Activated naive CD8-positive, alpha-beta T cell treated with anti-CD3 and anti-CD28 coated beads, Interleukin-2, amount 10 ng/mL, durations not matched to agents 7 days and 5 days (primary cell): ENCODE measurements around the gene CPXM2. TPM values are rescaled to one million over a fixed set of nuclear protein-coding genes. Genes with fewer than 3 reads are reported as not detected.

Source experiments
- ATAC-seq: fragments of 150-1000 bp; cut with Tn5 transposase; one replicate; pipeline ENCODE4 v1.10.0; 2021; ENCODE audit warnings: low read depth, moderate library complexity
- POLR2A ChIA-PET: fragments of 350-600 bp; sonication (Branson Sonifier 250); formaldehyde crosslinking; loops from one replicate; lab custom pipeline; 2021; ENCODE audit warnings: antibody characterized with exemption; lab: Charles Lee
- DNase-seq: peaks from one replicate; pipeline ENCODE4 v3.0.0; 2021
- H3K27ac Mint-ChIP-seq: one replicate; pipeline ENCODE4 v1.8.0; 2022; ENCODE audit warnings: mild to moderate bottlenecking, mixed read lengths
- H3K27me3 Mint-ChIP-seq: one replicate; pipeline ENCODE4 v1.8.0; 2022; ENCODE audit warnings: mild to moderate bottlenecking, moderate library complexity, mixed read lengths
- H3K36me3 Mint-ChIP-seq: one replicate; pipeline ENCODE4 v1.8.0; 2021; ENCODE audit warnings: mild to moderate bottlenecking, mixed read lengths
- H3K4me1 Mint-ChIP-seq: one replicate; pipeline ENCODE4 v1.8.0; 2021; ENCODE audit warnings: mixed read lengths
- H3K4me3 Mint-ChIP-seq: one replicate; pipeline ENCODE4 v1.8.0; 2022; ENCODE audit warnings: mild to moderate bottlenecking, moderate library complexity, mixed read lengths
- H3K9me3 Mint-ChIP-seq: one replicate; pipeline ENCODE4 v1.8.0; 2021; ENCODE audit warnings: mixed read lengths
- total RNA-seq, 2 experiments: library from RNA; stranded (reverse); gene quantifications; one replicate each; pipeline ENCODE4 v1.2.3, GENCODE V29; 2021

The CPXM2 gene
- total RNA-seq, 2 experiments from 2014 or later: not detected

DNA sequence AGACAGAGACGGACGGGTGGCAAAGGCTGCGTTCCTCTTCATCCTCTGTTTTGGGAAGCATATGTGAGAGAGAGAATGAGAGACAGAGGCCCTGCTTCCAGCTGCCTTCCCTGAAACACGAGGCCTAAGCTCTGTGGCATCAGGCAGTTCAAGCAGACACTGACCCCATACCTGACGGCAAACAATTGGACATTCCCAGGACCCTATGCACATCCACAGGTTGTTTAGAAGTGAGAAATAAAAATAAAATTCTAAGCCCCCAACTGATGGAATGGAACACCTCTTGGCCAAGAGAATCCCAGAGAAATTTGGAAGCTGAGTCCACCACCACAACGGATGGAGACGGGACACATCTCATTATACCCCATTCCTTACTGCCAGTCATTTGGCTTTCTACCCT lies 105.3 kb downstream of the CPXM2 start:
- Mint-ChIP-seq H3K9me3 (peaks cover 6% of the 10 kb centered on the region), H3K4me1 (no peaks in the 10 kb centered on the region), H3K27me3 (peaks cover 16% of the 10 kb centered on the region), H3K27ac (no peak overlapping the region), H3K4me3 (no peak overlapping the region), H3K36me3 (no peaks in the 10 kb centered on the region)
- POLR2A ChIA-PET: no interaction called here
- no peak for DNase-seq
- no peak for ATAC-seq

DNA sequence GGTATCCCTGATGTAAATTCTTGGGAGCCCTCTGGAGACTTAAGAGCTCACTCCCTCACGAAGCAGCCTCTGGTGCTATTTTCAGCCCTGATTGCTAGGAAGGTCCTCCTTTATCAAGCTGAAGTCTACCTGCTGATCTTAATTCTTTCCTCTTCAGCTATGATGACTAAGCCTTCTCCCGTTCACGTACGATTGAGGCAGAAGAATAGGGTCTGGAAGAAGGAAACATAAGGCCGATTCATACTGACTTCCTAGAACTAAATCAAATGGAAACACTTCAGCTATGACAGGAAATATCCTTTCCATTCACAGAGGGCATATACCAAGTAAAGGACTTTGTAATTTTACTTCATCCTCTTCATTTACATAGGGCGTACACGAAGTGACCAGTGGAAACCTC lies 107.0 kb downstream of the CPXM2 start:
- ATAC-seq (no peak), DNase-seq (no peak)
- H3K27me3 Mint-ChIP-seq: peaks cover 20% of the 10 kb centered on the region
- H3K36me3 Mint-ChIP-seq: no peaks in the 10 kb centered on the region
- H3K27ac Mint-ChIP-seq: no peak overlapping the region
- H3K4me3 Mint-ChIP-seq: no peak overlapping the region
- no peaks in the 10 kb centered on the region for H3K4me1 Mint-ChIP-seq
- POLR2A ChIA-PET: no interaction called here
- peaks cover 2% of the 10 kb centered on the region for H3K9me3 Mint-ChIP-seq

DNA sequence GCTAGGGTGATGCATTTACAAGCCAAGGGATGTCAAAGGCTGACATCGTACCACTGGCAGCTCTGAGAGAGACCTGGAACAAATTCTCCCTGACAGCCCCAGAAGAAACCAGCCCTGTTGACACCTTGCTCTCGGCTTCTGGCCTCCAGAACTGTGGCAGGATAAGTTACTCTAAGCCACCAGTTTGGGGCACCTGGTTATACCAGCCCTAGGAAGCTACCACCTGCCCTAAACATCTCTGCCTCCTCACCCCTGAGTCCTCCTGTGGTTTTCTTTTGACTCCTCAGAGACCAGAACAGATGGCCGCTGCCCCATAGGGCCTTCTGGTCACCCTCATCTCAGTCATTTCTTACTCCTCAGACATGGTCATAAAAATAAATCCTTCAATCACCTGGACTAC lies 107.4 kb downstream of the CPXM2 start:
- POLR2A ChIA-PET: no interaction called here
- H3K4me3 Mint-ChIP-seq: no peak overlapping the region
- no peak for DNase-seq
- H3K9me3 Mint-ChIP-seq: peaks cover under 1% of the 10 kb centered on the region
- ATAC-seq: no peak
- no peaks in the 10 kb centered on the region for H3K4me1 Mint-ChIP-seq
- H3K36me3 Mint-ChIP-seq: no peaks in the 10 kb centered on the region
- H3K27me3 Mint-ChIP-seq: peaks cover 20% of the 10 kb centered on the region
- H3K27ac Mint-ChIP-seq: no peak overlapping the region

DNA sequence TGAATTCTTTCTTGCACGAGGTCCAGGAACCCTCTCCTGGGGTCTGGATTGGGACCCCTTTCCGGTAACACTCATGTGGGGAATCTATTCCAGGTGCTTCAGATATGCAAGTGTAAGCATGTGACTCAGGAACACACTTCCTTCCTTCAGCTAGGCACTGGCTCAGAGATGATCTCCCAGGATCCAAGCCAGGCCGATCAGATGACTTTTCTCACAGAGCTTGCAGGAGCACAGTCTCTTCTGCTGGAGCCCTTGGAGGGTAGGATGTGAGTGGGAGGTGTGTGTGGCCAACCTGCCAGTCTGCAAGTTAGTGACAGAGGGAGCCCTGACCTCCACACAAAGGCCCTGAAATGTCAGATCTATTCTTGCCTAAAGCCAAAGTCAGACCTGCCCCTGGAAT lies 108.3 kb downstream of the CPXM2 start:
- ATAC-seq: no peak
- H3K27ac Mint-ChIP-seq: no peak overlapping the region
- H3K36me3 Mint-ChIP-seq: no peaks in the 10 kb centered on the region
- peaks cover 20% of the 10 kb centered on the region for H3K27me3 Mint-ChIP-seq
- H3K4me3 Mint-ChIP-seq: no peak overlapping the region
- DNase-seq: no peak
- POLR2A ChIA-PET: no interaction called here
- H3K4me1 Mint-ChIP-seq: no peaks in the 10 kb centered on the region
- H3K9me3 Mint-ChIP-seq: no peaks in the 10 kb centered on the region

DNA sequence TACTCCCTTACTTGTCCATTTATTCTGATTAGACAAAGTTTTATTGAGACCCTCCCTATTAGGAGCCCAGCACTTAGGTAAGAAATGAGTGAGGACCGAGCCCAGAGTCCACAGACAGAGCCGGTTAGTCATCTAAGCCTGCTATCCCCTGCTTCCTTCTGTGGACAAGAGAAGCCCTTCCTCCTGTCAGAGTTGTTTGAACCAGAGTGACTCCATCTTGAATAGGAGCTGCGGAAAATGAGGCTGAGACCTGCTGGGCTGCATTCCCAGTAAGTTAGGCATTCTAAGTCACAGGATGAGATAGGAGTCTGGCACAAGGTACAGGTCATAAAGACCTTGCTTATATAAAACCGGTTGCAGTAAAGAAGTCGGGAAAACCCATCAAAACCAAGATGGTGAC lies 109.1 kb downstream of the CPXM2 start:
- Mint-ChIP-seq H3K27me3 (peaks cover 23% of the 10 kb centered on the region), H3K9me3 (no peaks in the 10 kb centered on the region), H3K4me3 (no peak overlapping the region), H3K36me3 (no peaks in the 10 kb centered on the region), H3K4me1 (no peaks in the 10 kb centered on the region), H3K27ac (no peak overlapping the region)
- ATAC-seq (no peak), DNase-seq (no peak)
- POLR2A ChIA-PET: no interaction called here

DNA sequence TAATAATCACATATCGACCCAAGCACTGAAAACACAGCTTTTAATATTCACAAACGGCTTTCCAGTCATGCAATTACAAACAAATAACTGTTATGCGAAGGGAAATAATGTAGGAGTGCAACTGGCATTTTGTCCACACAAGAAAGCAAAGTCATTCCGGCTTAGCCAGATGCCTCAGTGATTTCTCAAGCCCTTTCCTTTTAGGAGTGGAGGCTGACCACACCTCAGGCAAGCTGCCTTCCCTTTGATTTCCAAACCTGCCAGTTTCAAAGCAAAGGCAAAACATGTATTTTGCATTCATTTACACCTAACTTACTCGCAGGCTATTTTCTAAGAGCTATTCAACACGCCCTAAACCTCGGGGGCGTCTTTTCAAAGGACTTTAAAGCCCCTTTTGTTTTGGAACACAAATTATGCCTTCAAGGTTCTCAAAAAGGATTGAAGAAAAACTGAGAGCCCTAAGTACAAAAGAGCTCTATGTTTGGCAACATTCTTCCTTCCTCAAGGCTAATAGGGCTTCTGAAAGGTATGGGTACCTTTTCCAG lies 109.6 kb downstream of the CPXM2 start:
- DNase-seq (no peak), ATAC-seq (no peak)
- POLR2A ChIA-PET: no interaction called here
- Mint-ChIP-seq H3K4me3 (no peak overlapping the region), H3K27me3 (peaks cover 23% of the 10 kb centered on the region), H3K4me1 (no peaks in the 10 kb centered on the region), H3K36me3 (no peaks in the 10 kb centered on the region), H3K9me3 (no peaks in the 10 kb centered on the region), H3K27ac (no peak overlapping the region)

DNA sequence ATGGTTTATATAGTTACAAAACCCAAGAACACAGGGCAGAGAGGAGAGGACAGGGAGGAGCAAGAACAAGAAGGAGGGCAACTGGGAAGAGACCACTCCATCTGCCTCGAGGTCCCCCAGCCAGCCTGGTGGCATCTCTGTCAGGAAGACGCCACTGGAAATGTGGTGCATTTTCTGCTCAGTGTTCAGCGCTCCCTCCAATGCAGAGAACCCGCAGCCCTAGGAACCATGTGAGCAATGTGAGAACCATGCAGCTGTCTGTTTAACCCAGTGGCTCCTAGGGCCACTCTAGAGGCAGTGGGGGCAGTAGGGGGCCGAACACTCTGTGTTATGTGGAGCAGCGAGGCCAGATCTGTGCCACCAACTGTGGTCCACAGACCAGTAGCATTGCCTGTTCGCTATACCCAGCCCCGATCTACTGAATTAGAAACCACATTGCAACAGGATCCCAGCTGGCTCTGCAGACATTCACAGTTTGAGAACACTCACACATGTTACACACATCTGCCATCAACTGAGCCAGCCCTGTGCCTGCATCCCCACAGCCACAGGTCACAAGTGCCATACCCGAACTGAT lies 110.2 kb downstream of the CPXM2 start:
- H3K27ac Mint-ChIP-seq: no peak overlapping the region
- H3K4me1 Mint-ChIP-seq: no peaks in the 10 kb centered on the region
- POLR2A ChIA-PET: no interaction called here
- no peak overlapping the region for H3K4me3 Mint-ChIP-seq
- ATAC-seq (no peak), DNase-seq (no peak)
- H3K9me3 Mint-ChIP-seq: no peaks in the 10 kb centered on the region
- no peaks in the 10 kb centered on the region for H3K36me3 Mint-ChIP-seq
- H3K27me3 Mint-ChIP-seq: peaks cover 25% of the 10 kb centered on the region

DNA sequence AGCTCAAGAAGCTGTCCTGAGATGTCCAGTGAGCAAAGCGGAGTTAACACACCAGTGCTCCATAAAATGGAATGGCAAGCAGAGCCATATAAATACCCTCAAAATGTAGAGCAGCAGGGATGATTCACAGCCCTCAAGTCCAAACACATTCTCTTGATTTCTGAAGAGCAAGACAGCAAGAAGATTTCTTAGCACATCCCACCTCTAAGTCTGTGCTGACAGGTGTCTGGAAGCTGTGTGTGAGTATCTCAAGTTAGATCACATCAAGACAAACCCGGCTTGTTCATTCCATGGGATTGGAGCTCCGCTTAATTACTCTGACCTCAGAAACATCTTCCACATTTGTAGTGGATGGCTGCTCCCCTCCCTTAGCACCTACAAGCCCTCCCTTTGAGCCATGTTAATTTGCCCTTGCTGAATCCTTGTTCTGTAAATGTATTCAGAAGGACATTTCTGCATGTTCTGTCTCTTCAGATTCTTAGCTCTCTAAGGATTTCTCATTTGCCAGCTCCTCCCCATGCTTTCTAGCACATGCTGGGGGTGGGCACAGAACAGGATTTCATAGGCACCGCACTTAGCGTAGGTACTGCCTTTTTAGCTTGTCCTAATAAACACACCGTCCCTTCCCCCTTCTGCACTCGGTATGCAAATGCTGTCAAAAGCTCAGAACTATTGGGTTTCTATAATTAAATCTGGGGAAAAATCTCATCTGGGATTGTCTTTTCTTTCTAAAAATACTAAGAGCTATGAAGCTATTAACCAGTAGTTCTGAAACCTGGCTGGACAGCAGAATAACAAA lies 112.7 kb downstream of the CPXM2 start:
- no peak overlapping the region for H3K4me3 Mint-ChIP-seq
- no peak overlapping the region for H3K27ac Mint-ChIP-seq
- DNase-seq (no peak), ATAC-seq (no peak)
- POLR2A ChIA-PET: no interaction called here
- no peaks in the 10 kb centered on the region for H3K9me3 Mint-ChIP-seq
- H3K4me1 Mint-ChIP-seq: no peaks in the 10 kb centered on the region
- peaks cover 18% of the 10 kb centered on the region for H3K27me3 Mint-ChIP-seq
- H3K36me3 Mint-ChIP-seq: no peaks in the 10 kb centered on the region

DNA sequence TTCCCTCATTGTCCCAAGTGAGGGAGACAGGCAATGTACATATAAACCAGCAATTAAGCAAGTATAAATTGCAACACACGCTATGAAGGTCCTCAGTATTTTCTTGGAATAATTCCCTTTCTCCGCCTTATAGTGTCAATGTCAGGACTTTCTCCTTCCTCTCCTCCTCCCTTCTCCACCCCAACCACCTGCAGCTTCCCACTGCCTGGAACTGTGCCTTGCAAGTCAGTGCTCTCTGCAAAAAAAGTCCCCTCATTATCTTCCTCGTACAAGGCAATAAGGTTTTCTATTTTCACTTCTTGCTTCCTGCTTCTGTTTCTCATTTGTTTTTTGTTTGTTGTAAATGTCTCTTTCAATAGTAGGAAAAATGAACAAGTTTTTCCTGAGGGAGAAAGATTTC lies 113.7 kb downstream of the CPXM2 start:
- peaks cover 13% of the 10 kb centered on the region for H3K27me3 Mint-ChIP-seq

DNA sequence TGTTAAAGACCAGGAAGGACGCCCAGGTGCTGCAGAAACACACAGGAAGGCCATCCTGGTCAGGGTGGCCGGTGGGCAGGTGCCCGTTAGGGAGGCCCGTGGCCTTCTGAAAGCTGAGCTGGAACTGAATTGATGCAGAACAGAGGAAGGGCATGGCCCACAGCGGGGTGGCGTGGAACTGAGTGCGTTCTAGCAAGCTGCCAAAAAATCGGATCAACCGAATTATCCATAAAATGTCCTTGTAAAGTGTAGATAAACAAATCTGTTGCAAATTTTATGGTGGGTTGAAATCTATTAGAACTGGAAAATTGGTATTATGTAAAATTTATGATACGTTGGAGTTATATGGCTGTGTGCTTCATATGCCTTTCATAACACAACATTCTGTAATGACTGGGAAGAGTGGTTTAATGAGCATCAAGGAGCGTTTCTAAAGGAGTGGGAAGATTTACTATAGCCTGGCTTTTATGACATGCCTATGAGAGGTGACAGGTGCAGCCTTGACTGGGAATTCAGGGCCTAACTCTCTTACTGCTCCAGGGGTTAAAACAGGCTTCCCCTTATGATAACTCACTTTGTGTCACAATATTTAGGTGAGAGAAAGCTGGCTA lies 117.4 kb downstream of the CPXM2 start:
- no peak overlapping the region for H3K4me3 Mint-ChIP-seq
- no peak overlapping the region for H3K27ac Mint-ChIP-seq
- ATAC-seq: no peak

More for the DNA sequence above, 113.7 kb downstream of the CPXM2 start:
- peaks cover 2% of the 10 kb centered on the region for H3K36me3 Mint-ChIP-seq
- POLR2A ChIA-PET: no interaction called here
- H3K9me3 Mint-ChIP-seq: peaks cover 2% of the 10 kb centered on the region
- no peak overlapping the region for H3K4me3 Mint-ChIP-seq
- H3K4me1 Mint-ChIP-seq: peaks cover 4% of the 10 kb centered on the region
- ATAC-seq (no peak), DNase-seq (no peak)
- H3K27ac Mint-ChIP-seq: no peak overlapping the region

DNA sequence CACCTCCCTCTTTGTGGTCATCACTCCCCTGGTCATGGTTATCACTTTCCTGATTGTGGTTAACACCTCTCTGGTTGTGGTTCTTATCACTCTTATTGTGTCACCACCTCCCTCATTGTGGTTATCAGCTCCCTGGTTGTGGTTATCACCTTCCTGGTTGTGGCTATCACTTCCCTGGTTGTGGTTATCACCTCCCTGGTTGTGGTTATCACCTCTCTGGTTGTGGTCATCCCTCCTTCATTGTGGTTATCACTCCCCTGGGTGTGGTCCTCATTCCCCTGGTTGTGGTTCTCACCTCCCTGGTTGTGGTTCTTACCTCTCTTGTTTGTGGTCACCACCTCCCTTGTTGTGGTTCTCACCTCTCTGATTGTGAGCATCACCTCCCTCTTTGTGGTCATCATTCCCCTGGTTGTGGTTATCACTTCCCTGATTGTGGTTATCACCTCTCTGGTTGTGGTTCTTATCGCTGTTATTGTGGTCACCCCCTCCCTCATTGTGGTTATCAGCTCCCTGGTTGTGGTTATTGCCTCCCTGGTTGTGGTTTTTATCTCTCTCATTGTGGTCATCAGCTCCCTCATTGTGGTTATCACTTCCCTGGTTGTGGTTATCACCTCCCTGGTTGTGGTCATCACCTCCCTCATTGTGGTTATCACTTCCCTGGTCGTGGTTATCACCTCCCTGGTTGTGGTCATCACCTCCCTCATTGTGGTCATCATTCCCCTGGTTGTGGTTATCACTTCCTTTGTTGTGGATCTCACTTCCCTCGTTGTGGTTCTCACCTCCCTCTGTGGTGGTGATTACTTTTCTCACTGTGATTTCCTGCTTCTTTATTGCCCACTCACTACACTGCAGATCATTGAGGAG lies 118.7 kb downstream of the CPXM2 start:
- Mint-ChIP-seq H3K36me3 (peaks cover 2% of the 10 kb centered on the region), H3K9me3 (peaks cover 9% of the 10 kb centered on the region), H3K27me3 (peaks cover 7% of the 10 kb centered on the region), H3K4me3 (peak overlapping the region; percentile 49), H3K27ac (peak overlapping the region; percentile 80), H3K4me1 (peaks cover 4% of the 10 kb centered on the region)
- DNase-seq: no peak
- ATAC-seq: no peak
- POLR2A ChIA-PET: no interaction called here

More for the DNA sequence above, 117.4 kb downstream of the CPXM2 start:
- H3K27me3 Mint-ChIP-seq: peaks cover 8% of the 10 kb centered on the region
- POLR2A ChIA-PET: no interaction called here
- DNase-seq: no peak
- peaks cover 9% of the 10 kb centered on the region for H3K9me3 Mint-ChIP-seq
- peaks cover 4% of the 10 kb centered on the region for H3K4me1 Mint-ChIP-seq
- peaks cover 2% of the 10 kb centered on the region for H3K36me3 Mint-ChIP-seq

DNA sequence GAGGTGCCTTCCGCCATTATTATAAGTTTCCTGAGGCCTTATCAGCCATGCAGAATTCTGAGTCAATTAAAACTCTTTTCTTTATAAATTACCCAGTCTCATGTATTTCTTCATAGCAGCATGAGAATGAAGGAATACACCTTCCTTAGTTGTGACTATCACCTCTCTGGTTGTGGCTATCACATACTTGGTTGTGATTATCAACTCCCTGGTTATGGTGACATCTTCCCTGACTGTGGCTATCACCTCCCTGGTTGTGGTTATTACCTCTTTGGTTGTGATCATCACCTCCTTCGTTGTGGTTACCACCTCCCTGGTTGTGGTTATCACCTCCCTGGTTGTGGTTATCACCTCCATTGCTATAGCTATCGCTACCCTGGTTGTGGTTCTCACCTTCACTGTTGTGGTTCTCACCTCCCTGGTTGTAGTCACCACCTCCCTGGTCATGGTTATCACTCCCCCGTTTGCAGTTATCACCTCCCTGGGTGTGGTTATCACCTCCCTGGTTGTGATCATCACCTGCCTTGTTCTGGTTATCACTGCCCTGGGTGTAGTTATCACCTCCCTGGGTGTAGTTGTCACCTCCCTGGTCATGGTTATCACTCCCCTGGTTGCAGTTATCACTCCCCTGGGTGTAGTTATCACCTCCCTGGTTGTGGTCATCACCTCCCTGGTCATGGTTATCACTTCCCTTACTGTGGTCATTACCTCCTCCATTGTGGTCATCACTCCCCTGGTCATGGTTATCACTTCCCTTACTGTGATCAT lies 119.5 kb downstream of the CPXM2 start:
- no peak overlapping the region for H3K4me3 Mint-ChIP-seq
- DNase-seq (no peak), ATAC-seq (no peak)
- H3K27me3 Mint-ChIP-seq: peaks cover 8% of the 10 kb centered on the region
- peaks cover 9% of the 10 kb centered on the region for H3K9me3 Mint-ChIP-seq
- POLR2A ChIA-PET: no interaction called here
- peaks cover 4% of the 10 kb centered on the region for H3K4me1 Mint-ChIP-seq
- H3K27ac Mint-ChIP-seq: peak overlapping the region; percentile 80
- peaks cover 2% of the 10 kb centered on the region for H3K36me3 Mint-ChIP-seq
